IPS-18c (cell line): ENCODE results near the gene TPI1.

Source experiments
- H3K4me3 ChIP-seq: 2 replicates; pipeline ENCODE4 v1.7.0; 2013; ENCODE audit warnings: low read depth, mild to moderate bottlenecking, low read length, moderate library complexity; ENCODE audit not compliant: insufficient read depth
- H3K9me3 ChIP-seq: one replicate; pipeline ENCODE4 v1.6.1; 2013; ENCODE audit warnings: mild to moderate bottlenecking, low read length, moderate library complexity; ENCODE audit not compliant: control insufficient read depth, insufficient read depth

Gene TPI1

DNA sequence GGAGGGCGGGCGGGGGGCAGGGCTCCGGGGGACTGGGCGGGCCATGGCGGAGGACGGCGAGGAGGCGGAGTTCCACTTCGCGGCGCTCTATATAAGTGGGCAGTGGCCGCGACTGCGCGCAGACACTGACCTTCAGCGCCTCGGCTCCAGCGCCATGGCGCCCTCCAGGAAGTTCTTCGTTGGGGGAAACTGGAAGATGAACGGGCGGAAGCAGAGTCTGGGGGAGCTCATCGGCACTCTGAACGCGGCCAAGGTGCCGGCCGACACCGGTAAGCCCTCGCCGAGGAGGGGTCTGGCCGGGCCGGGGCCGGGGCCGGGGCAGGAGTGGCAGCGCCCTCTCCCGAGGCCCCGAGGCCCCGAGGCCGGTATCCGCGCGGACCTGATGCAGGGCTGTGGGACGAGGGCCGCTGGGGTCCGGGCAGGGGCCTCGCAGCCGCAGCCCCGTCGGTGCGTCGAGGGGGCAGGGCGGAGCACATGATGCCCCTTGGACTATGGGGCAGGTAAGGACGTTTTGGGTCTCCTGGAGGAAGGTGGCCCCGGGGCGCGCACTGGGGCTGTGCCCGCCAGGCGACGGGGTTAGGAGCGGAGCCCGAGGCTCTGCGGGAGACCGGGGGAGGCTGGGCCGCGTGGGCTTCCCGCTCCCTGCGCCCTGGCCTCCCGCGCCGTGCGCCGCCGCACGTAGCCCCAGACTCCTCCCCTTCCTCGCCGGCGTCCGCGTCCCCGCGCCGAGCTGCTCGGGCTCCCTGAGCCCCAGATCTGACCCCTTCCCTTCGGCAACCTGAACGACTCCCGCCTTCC is at the start of gene TPI1:
TSS of gene TPI1 (plus strand) at position 119 of the 798 bp plus-strand sequence. CDS start at position 155, 36 bp downstream.
- Histone ChIP-seq H3K9me3 (peaks cover 2% of the 10 kb centered on the region), H3K4me3 (peak within 1 kb of the TSS; percentile 94)

DNA sequence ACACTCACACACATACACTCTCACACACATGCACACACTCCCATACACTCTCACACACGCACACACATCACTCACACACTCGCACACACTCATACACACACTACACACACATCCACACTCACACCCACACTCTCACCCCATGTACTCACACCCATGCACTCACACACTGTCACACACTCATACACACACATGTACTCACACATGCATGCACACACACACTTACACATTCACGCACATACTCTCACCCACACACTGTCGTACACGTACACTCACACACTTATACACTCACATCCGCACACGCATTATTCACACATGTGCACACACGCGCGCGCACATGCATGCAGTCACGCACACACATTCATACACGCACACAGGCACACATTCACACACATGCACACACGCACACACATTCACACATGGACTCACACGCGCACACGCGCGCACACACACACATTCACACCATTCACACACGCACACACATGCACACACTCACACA is 49.6 kb upstream of the TPI1 start:
- Histone ChIP-seq H3K9me3 (no peaks in the 10 kb centered on the region), H3K4me3 (no peak overlapping the region)

DNA sequence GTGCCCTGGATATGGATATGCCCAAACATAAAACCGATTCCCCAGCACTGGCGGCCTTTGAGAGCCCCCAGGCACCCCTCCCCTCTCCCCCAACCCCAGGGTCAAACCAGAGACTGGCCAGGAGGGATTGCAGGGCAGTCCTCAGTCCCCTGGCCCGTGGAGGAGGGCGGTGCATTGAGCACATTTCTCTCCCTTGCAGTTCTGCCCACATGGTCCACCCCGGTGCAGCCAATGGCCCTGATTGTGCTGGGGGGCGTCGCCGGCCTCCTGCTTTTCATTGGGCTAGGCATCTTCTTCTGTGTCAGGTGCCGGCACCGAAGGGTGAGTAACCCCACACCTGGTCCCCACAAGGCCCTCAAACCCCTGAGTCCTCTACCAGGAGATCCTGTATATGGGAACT is 49.1 kb upstream of the TPI1 start:
- H3K4me3 ChIP-seq, result no peak overlapping the region

DNA sequence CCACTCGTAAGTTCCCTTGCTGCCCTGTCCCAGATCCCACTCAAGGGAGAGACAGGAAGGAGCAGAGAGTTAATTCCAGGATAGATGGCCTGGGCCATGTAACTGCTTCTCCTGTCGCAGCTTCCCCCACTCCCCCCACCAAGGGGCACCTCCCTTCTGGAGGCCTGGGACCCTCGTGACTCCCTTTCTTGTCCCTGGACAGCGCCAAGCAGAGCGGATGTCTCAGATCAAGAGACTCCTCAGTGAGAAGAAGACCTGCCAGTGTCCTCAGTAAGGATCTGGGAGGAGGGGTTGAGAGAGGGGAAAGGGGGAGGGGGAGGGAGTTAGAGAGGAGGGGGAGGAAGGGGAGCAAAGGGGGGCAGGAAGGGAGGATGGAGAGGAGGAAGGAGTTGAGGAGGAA is 48.7 kb upstream of the TPI1 start:
- no peaks in the 10 kb centered on the region for H3K9me3 ChIP-seq
- H3K4me3 ChIP-seq, result peak overlapping the region; percentile 4; the same call in 1 of the 2 replicates

More for the DNA sequence above, 49.1 kb upstream of the TPI1 start:
- no peaks in the 10 kb centered on the region for H3K9me3 ChIP-seq

DNA sequence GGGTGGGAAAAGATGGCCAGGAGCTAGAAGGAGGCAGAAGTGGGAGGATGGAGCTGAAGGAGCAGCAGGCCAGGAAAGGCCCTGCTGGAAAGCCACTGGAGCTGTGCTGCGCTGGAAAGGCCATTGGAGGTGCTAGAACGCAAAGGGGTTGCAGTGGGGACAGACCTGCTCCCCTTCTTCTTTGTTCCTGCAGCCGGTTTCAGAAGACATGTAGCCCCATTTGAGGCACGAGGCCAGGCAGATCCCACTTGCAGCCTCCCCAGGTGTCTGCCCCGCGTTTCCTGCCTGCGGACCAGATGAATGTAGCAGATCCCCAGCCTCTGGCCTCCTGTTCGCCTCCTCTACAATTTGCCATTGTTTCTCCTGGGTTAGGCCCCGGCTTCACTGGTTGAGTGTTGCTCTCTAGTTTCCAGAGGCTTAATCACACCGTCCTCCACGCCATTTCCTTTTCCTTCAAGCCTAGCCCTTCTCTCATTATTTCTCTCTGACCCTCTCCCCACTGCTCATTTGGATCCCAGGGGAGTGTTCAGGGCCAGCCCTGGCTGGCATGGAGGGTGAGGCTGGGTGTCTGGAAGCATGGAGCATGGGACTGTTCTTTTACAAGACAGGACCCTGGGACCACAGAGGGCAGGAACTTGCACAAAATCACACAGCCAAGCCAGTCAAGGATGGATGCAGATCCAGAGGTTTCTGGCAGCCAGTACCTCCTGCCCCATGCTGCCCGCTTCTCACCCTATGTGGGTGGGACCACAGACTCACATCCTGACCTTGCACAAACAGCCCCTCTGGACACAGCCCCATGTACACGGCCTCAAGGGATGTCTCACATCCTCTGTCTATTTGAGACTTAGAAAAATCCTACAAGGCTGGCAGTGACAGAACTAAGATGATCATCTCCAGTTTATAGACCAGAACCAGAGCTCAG is 48.0 kb upstream of the TPI1 start:
- H3K4me3 ChIP-seq, result no peak overlapping the region
- H3K9me3 ChIP-seq, result no peaks in the 10 kb centered on the region

DNA sequence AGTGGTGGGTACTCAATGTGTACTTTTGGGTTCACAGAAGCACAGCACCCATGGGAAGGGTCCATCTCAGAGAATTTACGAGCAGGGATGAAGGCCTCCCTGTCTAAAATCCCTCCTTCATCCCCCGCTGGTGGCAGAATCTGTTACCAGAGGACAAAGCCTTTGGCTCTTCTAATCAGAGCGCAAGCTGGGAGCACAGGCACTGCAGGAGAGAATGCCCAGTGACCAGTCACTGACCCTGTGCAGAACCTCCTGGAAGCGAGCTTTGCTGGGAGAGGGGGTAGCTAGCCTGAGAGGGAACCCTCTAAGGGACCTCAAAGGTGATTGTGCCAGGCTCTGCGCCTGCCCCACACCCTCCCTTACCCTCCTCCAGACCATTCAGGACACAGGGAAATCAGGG is 47.2 kb upstream of the TPI1 start:
- Histone ChIP-seq H3K9me3 (no peaks in the 10 kb centered on the region), H3K4me3 (no peak overlapping the region)

DNA sequence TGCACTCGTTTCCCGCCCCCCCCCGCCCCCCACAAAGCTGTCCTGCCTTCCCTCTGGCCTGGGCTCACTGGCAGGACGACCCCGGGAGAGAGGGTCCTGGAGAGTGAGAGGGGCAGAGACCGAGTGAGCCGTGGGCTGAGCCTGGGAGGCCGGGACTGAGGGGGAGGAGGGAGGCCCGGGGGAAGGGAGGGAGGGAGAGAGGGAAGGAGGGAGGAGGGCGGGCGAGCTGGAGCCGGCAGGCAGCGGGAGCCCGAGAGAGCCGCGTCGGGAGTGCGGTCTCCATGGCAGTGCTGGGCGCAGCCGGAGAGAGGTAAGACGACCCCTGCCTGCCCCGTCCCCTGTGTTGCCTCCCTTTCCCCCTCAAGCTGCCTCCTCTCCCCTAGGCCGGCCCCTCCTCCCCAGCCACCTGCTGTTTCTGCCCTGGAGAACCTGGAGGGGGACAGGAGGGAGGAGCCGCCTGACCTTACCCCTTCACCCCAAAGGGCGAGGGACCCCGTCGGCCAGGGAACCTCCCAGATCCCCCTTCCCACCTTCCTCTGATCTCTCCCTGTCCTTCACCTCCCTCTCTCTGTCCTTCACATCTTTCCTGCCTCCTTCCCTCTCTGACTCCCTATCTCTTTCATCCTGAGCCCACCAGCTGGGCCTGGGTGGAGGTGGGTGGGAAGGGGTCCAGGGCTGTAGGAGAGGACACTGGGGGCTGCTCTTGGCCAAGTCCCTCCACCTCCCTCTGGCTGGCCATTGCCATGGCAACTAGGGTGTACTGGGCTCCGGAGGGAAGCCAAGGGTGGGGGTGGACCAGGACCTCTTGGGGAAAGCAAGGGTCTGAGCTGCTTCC is 45.5 kb upstream of the TPI1 start, which contains the start of gene GPR162:
TSS of gene GPR162 (plus strand) at position 231 of the 835 bp plus-strand sequence. CDS start 2,078 bp downstream, outside the sequence.
- no peaks in the 10 kb centered on the region for H3K9me3 ChIP-seq
- H3K4me3 ChIP-seq, result peak within 1 kb of the TSS; percentile 59

DNA sequence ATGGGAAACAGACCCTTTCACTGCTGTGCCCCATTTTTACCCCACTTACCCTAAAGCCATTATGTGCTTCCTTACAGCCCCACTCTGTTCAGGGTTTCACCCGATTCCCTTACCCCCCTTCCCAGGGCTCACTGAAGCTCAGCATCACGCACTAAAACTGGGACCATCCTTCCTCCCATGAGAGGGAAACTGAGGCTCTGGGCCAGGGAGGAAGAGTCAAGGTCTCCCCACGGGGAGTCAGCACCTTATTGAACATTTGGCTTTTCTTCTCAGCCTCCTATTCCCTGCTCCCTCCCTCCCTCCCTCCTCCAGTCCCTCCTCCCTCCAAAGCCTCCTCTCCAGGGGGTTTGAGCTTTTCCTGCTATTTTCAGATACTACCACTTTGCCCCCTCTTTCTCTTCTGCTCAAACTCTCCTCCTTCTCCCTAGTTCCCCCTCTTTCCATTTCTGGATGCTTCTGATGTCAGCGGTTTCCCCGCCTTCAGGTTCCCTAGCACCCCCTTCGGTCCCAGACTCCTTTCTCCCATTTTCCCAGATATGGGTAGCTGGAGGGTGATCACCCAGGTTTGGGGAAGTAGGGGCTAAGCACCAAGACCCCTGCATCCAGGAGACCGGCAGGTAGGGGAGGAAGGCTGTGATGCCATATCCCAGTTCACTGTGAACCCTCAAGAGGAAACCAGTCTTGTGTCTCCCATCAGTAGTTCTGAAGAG is 44.8 kb upstream of the TPI1 start:
- H3K9me3 ChIP-seq, result no peaks in the 10 kb centered on the region
- H3K4me3 ChIP-seq, result peak overlapping the region; percentile 59; the same call in 1 of the 2 replicates

DNA sequence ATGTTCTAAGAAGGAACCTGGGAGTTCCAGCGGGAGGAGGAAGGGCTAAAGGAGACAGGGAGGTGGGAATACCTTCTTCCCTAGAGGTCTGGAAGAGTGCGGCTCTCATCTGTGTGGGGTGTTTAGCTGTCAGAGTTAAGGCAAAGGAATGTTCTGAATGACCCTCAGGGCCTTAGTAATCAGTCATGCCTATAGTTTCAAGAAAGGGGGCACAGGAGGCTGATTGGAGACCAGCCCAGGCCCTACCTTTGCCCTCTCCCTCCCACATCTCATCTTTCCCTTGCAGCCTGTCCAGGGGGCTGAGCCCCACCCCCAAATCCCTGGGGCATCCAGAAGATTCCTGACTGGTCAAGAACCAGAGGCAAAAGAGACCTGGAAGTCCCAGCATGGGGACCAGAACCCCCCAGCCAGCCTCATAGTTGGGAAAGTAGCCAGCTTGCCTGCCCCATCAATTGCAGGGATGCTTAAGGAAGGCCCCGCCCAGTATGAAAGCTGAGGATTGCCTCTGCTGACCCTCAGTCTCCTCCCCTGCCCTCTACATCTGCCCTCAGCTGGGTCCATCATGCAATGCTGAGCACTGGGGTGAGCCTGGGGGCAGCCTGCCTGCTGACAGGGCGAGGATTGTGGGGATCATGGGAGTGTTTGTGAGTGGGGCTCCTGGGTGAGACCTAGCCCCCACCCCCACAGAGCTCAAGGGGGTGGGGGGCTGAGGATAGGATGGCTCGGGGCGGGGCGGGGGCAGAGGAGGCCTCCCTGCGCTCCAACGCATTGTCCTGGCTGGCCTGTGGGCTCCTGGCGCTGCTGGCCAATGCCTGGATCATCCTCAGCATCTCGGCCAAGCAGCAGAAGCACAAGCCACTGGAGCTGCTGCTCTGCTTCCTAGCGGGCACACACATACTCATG is 43.9 kb upstream of the TPI1 start:
- Histone ChIP-seq H3K4me3 (peak overlapping the region; percentile 59; the same call in 1 of the 2 replicates), H3K9me3 (no peaks in the 10 kb centered on the region)

DNA sequence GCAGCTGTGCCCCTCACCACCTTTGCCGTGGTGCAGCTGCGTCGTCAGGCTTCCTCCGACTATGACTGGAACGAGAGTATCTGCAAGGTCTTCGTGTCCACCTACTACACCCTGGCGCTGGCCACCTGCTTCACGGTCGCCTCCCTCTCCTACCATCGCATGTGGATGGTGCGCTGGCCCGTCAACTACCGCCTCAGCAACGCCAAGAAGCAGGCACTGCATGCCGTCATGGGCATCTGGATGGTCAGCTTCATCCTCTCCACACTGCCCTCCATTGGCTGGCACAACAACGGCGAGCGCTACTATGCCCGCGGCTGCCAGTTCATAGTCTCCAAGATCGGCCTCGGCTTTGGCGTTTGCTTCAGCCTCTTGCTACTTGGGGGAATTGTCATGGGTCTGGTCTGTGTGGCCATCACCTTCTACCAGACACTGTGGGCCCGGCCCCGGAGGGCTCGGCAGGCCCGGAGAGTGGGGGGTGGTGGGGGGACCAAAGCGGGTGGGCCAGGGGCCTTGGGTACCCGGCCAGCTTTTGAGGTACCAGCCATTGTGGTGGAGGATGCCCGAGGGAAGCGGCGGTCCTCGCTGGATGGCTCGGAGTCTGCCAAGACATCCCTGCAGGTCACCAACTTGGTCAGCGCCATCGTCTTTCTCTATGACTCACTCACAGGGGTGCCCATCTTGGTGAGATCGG is 43.1 kb upstream of the TPI1 start:
- Histone ChIP-seq H3K4me3 (no peak overlapping the region), H3K9me3 (no peaks in the 10 kb centered on the region)

DNA sequence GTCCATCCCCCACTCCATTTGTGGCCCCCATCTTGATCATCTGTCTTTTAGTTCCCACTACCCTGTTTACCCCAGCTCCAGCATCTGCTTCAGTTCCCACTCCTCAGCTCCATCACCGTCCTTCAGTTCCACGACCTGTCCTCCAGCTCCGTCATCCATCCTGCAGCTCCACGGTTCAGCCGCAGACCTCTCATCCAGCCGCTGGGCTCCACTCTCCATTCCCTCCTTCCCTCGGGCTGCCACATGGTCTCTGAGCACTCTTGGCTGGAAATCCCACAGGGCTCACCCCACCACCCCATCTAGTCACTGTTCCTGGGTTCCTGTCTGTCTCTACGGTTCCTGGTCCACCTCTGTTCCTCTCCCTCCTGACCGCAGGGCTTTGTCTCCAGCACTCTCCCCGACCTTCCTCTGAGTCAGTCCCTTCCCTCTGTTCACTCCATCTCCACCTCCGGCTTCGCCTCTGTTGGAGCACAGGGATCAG is 42.4 kb upstream of the TPI1 start:
- H3K4me3 ChIP-seq, result peak overlapping the region; percentile 48; the same call in 1 of the 2 replicates
- no peaks in the 10 kb centered on the region for H3K9me3 ChIP-seq

DNA sequence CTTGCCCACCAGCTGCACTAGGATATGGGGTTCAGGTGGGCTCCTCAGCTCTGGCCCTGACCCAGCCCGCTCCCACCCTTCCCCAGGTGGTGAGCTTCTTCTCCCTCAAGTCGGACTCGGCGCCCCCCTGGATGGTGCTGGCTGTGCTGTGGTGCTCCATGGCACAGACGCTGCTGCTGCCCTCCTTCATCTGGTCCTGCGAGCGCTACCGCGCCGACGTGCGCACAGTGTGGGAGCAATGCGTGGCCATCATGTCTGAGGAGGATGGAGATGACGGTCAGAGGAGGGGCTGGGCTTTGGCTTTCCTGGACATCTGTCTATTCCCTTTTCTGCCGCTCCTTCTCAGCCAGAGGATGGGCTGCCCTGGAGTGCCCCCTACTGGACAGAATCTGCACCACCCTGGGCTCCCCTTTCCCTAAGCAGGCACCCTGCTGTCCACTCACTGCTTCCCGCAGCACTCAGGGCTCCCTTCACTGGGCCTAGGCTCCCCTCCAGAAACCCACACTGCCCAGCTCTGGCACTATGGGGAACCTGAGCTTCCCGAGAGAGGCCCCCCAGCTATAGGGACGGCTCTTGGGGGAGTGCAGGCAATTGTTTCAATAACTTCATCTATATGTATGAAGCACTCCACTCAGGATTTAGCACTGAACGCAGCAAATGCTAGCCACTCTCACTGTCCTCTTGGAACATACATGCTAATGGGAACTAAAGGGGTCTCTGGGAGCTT is 41.8 kb upstream of the TPI1 start:
- Histone ChIP-seq H3K9me3 (no peaks in the 10 kb centered on the region), H3K4me3 (peak overlapping the region; percentile 48; the same call in 1 of the 2 replicates)

DNA sequence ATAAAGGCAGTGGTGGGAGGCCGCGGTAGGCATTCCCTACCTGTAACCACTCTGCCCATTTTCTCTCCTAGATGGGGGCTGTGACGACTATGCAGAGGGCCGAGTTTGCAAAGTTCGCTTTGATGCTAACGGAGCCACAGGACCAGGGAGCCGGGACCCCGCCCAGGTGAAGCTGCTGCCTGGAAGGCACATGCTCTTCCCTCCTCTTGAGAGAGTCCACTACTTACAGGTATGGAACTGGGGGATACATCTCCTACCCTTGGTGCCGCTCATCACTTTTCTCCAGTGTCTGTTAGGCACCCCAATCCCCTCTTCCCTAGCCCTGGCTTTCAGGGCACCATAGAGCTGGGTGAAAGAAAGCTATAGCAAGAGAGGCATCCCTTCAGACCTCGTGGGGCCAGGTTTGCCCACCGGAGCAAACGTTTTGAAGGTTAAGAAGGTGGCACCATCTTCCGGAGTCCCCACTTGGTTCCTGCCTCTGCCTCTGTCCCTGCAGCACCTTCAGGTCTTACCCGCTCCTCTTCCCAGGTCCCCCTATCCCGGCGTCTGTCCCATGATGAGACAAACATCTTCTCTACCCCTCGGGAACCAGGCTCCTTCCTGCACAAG is 41.1 kb upstream of the TPI1 start:
- Histone ChIP-seq H3K4me3 (no peak overlapping the region), H3K9me3 (no peaks in the 10 kb centered on the region)
